CD4-positive, alpha-beta T cell (primary cell): Measurements from ENCODE around the gene RIOK1. TPM values are rescaled to one million over a fixed set of nuclear protein-coding genes. Genes with fewer than 3 reads are reported as not detected.

ENCODE experiments used
- ATAC-seq: fragments of 200-7000 bp; cut with Tn5 transposase; one replicate; pipeline ENCODE4 v1.10.0; 2022; ENCODE audit warnings: mild to moderate bottlenecking; ENCODE audit not compliant: poor library complexity
- CTCF ChIA-PET: fragments of 350-600 bp; sonication (Branson Sonifier 250); formaldehyde crosslinking; loops from one replicate; lab custom pipeline; 2021; ENCODE audit warnings: antibody characterized with exemption, inconsistent platforms; lab: Charles Lee
- POLR2A ChIA-PET: fragments of 350-600 bp; sonication (Branson Sonifier 250); formaldehyde crosslinking; loops from one replicate; lab custom pipeline; 2021; ENCODE audit warnings: antibody characterized with exemption, inconsistent platforms; lab: Charles Lee
- DNase-seq, 14 experiments: peaks; one replicate each; pipeline ENCODE4 v3.0.0-alpha.2; 2013 to 2020; ENCODE audit warnings: mixed read lengths in 2 of 14
- H3K27ac ChIP-seq, 2 donors: one replicate each; pipeline versions ENCODE4 v1.5.1 to v1.7.0; 2013; ENCODE audit warnings: low read length in 2 of 2, low read depth in 1 of 2, mild to moderate bottlenecking in 1 of 2
- H3K27me3 ChIP-seq, 2 experiments: 1 replicate in 1 of 2; 2 replicates in 1 of 2; pipeline versions ENCODE4 v1.6.1 to v1.7.0; 2013; ENCODE audit warnings: low read length in 2 of 2, control low read depth in 1 of 2, mild to moderate bottlenecking in 1 of 2, moderate library complexity in 1 of 2; ENCODE audit not compliant: insufficient read depth in 2 of 2, control insufficient read depth in 1 of 2
- H3K36me3 ChIP-seq: one replicate; pipeline ENCODE4 v1.6.1; 2013; ENCODE audit warnings: low read length, control low read depth; ENCODE audit not compliant: insufficient read depth
- H3K4me1 ChIP-seq: one replicate; pipeline ENCODE4 v1.6.1; 2013; ENCODE audit warnings: low read length, control low read depth; ENCODE audit not compliant: insufficient read depth
- H3K4me3 ChIP-seq: one replicate; pipeline ENCODE4 v1.5.1; 2013; ENCODE audit warnings: mild to moderate bottlenecking, low read length, moderate library complexity
- H3K9me3 ChIP-seq, 2 experiments: 1 replicate in 1 of 2; 2 replicates in 1 of 2; pipeline versions ENCODE4 v1.6.1 to v1.7.0; 2013; ENCODE audit warnings: low read length in 2 of 2, mild to moderate bottlenecking in 2 of 2, control low read depth in 1 of 2, moderate library complexity in 1 of 2; ENCODE audit not compliant: control insufficient read depth in 1 of 2, insufficient read depth in 1 of 2
- H3K27ac Mint-ChIP-seq: one replicate; pipeline ENCODE4 v1.8.0; 2020; ENCODE audit warnings: mixed read lengths
- H3K27me3 Mint-ChIP-seq: one replicate; pipeline ENCODE4 v1.8.0; 2021; ENCODE audit warnings: mixed read lengths
- H3K36me3 Mint-ChIP-seq: one replicate; pipeline ENCODE4 v1.8.0; 2021; ENCODE audit warnings: low read depth, mixed read lengths
- H3K4me1 Mint-ChIP-seq: one replicate; pipeline ENCODE4 v1.8.0; 2021; ENCODE audit warnings: low read depth, mixed read lengths
- H3K4me3 Mint-ChIP-seq: one replicate; pipeline ENCODE4 v1.8.0; 2020; ENCODE audit warnings: mild to moderate bottlenecking, mixed read lengths
- H3K9me3 Mint-ChIP-seq: one replicate; pipeline ENCODE4 v1.8.0; 2020; ENCODE audit warnings: mixed read lengths
- intact Hi-C, 2 experiments: fragments of 100-400 bp; cut with DNase I in 1 of 2; cut with micrococcal nuclease in 1 of 2; formaldehyde crosslinking; loops; one replicate each; pipeline versions ENCODE4 v1.15.1 to v1.9.0; 2023 to 2025; cut with DNase I, micrococcal nuclease
- total RNA-seq, 174 experiments: library from RNA in 2 of 174; stranded (reverse) in 2 of 174; gene quantifications; one replicate each; pipeline ENCODE4 v1.2.3 and lab custom pipeline; 2021 to 2026
- TF ChIP-seq, protein P1 (sequence below): fragments of 200-600 bp; IDR thresholded peaks from one replicate; pipeline ENCODE4 v1.8.0; 2022; ENCODE audit warnings: antibody characterized with exemption, mild to moderate bottlenecking

Gene RIOK1
- total RNA-seq, 2 experiments from 2014 or later: 25.5 to 28.1 TPM

DNA sequence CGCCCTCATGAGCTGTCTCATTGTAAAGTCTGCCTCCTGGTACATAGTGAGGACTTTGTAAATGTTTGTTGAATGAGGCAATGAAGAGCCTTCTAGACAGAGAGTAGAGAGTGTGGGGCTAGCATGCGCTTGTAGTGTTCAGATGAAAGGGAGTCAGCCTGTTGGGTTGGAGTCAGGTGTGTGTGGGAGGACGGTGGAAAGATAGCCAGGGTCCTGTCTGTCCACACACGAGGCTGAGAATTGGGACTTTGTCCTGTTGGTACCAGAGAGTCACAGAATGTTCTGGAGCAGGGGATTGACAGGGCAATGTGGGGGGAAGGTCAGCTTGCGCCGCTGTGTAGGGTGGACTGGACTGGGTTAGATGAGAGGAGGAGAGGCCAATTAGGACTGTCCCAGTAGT, 58.6 kb downstream of the RIOK1 start:
- Mint-ChIP-seq H3K9me3 (no peaks in the 10 kb centered on the region), H3K27me3 (peaks cover 3% of the 10 kb centered on the region)

DNA sequence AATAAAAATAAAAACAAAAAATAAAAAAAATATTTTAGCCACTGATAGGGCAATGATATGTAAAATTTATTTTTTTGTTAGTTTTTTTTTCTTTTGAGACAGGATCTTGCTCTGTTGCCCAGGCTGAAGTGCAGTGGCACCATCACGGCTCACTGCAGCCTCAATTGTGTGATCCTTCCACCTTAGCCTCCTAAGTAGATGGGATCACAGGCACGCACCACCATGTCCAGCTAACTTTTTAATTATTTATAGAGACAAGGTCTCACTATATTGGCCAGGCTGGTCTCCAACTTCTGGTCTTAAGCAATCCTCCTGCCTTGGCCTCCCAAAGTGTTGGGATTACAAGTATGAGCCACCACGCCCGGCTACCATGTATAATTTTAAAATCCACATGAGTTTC, 59.4 kb downstream of the RIOK1 start:
- TF ChIP-seq, protein P1, sequence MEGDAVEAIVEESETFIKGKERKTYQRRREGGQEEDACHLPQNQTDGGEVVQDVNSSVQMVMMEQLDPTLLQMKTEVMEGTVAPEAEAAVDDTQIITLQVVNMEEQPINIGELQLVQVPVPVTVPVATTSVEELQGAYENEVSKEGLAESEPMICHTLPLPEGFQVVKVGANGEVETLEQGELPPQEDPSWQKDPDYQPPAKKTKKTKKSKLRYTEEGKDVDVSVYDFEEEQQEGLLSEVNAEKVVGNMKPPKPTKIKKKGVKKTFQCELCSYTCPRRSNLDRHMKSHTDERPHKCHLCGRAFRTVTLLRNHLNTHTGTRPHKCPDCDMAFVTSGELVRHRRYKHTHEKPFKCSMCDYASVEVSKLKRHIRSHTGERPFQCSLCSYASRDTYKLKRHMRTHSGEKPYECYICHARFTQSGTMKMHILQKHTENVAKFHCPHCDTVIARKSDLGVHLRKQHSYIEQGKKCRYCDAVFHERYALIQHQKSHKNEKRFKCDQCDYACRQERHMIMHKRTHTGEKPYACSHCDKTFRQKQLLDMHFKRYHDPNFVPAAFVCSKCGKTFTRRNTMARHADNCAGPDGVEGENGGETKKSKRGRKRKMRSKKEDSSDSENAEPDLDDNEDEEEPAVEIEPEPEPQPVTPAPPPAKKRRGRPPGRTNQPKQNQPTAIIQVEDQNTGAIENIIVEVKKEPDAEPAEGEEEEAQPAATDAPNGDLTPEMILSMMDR: no peak
- Mint-ChIP-seq H3K36me3 (no peaks in the 10 kb centered on the region), H3K27ac (no peak overlapping the region), H3K27me3 (peaks cover 3% of the 10 kb centered on the region), H3K4me3 (no peak overlapping the region), H3K4me1 (no peaks in the 10 kb centered on the region), H3K9me3 (no peaks in the 10 kb centered on the region)
- ChIA-PET POLR2A (no interaction called here), CTCF (no interaction called here)
- Histone ChIP-seq H3K27ac (no peak overlapping the region), H3K27me3 (peaks cover 0 to 3% of the 10 kb centered on the region in 2 experiments), H3K4me3 (no peak overlapping the region), H3K4me1 (no peaks in the 10 kb centered on the region), H3K9me3 (no peaks in the 10 kb centered on the region), H3K36me3 (no peaks in the 10 kb centered on the region)
- intact Hi-C loops: no loop called here
- no peak for DNase-seq
- no peak for ATAC-seq

More for the DNA sequence above, 58.6 kb downstream of the RIOK1 start:
- ATAC-seq: no peak
- Histone ChIP-seq H3K9me3 (no peaks in the 10 kb centered on the region), H3K36me3 (no peaks in the 10 kb centered on the region), H3K27ac (no peak overlapping the region), H3K4me1 (no peaks in the 10 kb centered on the region), H3K27me3 (peaks cover 0 to 3% of the 10 kb centered on the region in 2 experiments), H3K4me3 (no peak overlapping the region)
- Mint-ChIP-seq H3K4me3 (no peak overlapping the region), H3K27ac (no peak overlapping the region), H3K4me1 (no peaks in the 10 kb centered on the region), H3K36me3 (no peaks in the 10 kb centered on the region)
- DNase-seq: no peak
- intact Hi-C loops: no loop called here
- POLR2A ChIA-PET: no interaction called here
- CTCF ChIA-PET: no interaction called here
- TF ChIP-seq, protein P1: no peak

DNA sequence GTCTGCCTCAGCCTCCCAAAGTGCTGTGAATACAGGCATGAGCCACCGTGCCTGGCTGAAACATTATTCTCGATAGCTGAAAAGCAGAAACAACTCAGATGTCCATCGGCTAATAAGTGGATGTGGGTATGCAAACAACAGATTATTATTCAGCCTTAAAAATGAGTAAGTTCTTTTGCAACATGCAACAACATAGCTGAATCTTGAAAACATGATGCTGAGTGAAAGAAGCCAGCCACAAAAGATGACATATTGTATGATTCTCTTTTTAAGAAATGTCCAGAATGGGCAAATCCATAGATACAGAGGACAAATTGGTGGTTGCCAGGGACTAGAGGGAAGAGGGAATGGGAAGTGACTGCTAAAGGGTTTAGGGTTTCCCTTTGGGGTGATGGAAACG, 61.7 kb downstream of the RIOK1 start:
- CTCF ChIA-PET: no interaction called here

More for the DNA sequence above, 61.7 kb downstream of the RIOK1 start:
- peaks cover 8% of the 10 kb centered on the region for H3K27me3 Mint-ChIP-seq
- no peak for DNase-seq
- no peak for ATAC-seq
- H3K4me1 Mint-ChIP-seq: no peaks in the 10 kb centered on the region
- TF ChIP-seq, protein P1: no peak
- H3K27ac ChIP-seq: no peak overlapping the region
- H3K36me3 ChIP-seq: no peaks in the 10 kb centered on the region
- intact Hi-C loops: no loop called here
- H3K36me3 Mint-ChIP-seq: no peaks in the 10 kb centered on the region
- POLR2A ChIA-PET: no interaction called here
- no peak overlapping the region for H3K4me3 Mint-ChIP-seq
- no peaks in the 10 kb centered on the region for H3K27me3 ChIP-seq
- no peak overlapping the region for H3K4me3 ChIP-seq
- H3K9me3 Mint-ChIP-seq: no peaks in the 10 kb centered on the region
- H3K4me1 ChIP-seq: no peaks in the 10 kb centered on the region
- no peak overlapping the region for H3K27ac Mint-ChIP-seq
- H3K9me3 ChIP-seq: peaks cover 0 to 4% of the 10 kb centered on the region in 2 experiments
